Neural cell (in vitro differentiated cells): ENCODE data around the gene NAAA.

Experiments used
- CTCF ChIP-seq: fragments of 450-650 bp; IDR thresholded peaks from 2 replicates; pipeline ENCODE4 v1.5.1; 2014; ENCODE audit warnings: antibody characterized with exemption, mild to moderate bottlenecking, moderate library complexity; ENCODE audit not compliant: poor library complexity, severe bottlenecking
- EZH2 ChIP-seq: fragments of 200-600, 300-800 bp; shearing (Covaris generic), sonication (generic); IDR thresholded peaks from 2 replicates; pipeline ENCODE4 v1.6.1; 2014; ENCODE audit warnings: antibody characterized with exemption, low read length, borderline replicate concordance, mild to moderate bottlenecking; ENCODE audit not compliant: insufficient read depth, poor library complexity, severe bottlenecking
- MXI1 ChIP-seq: fragments of 450-650 bp; conservative IDR thresholded peaks from 2 replicates; pipeline ENCODE4 v1.6.1; 2014; ENCODE audit warnings: antibody characterized with exemption, mild to moderate bottlenecking; ENCODE audit not compliant: poor library complexity, severe bottlenecking
- POLR2AphosphoS5 ChIP-seq: IDR thresholded peaks from 2 replicates; pipeline ENCODE4 v1.6.1; 2012
- RAD21 ChIP-seq: fragments of 450-650 bp; conservative IDR thresholded peaks from 2 replicates; pipeline ENCODE4 v1.6.1; 2014; ENCODE audit warnings: antibody characterized with exemption, mild to moderate bottlenecking, moderate library complexity
- REST ChIP-seq: IDR thresholded peaks from 2 replicates; pipeline ENCODE4 v1.6.1; 2012; ENCODE audit warnings: borderline replicate concordance
- SMC3 ChIP-seq: fragments of 450-650 bp; conservative IDR thresholded peaks from 2 replicates; pipeline ENCODE4 v1.6.1; 2014; ENCODE audit warnings: antibody characterized with exemption, mild to moderate bottlenecking, moderate library complexity; ENCODE audit not compliant: poor library complexity

GRCh38 chr4:75912968-75913367 is 27.8 kb downstream of the NAAA start:
- no peak for TF ChIP-seq POLR2AphosphoS5
- no peak for TF ChIP-seq CTCF
- TF ChIP-seq MXI1 = no peak
- TF ChIP-seq EZH2 = no peak
- TF ChIP-seq REST = no peak
- TF ChIP-seq SMC3 = no peak
- TF ChIP-seq RAD21 = no peak
